Stimulated activated naive CD4-positive, alpha-beta T cell treated with Interleukin-2 at 50 U/mL for 16 hours (primary cell): ENCODE measurements around the gene C2CD4D.
"Not testable (repeated sequence)": the region's sequence is repeated elsewhere in the genome, so short reads cannot be mapped to it uniquely, and the experiment has no call there.

ENCODE experiments used
- DNase-seq: peaks from one replicate; lab custom pipeline; 2025; lab: John Stamatoyannopoulos, UW

C2CD4D gene

DNA sequence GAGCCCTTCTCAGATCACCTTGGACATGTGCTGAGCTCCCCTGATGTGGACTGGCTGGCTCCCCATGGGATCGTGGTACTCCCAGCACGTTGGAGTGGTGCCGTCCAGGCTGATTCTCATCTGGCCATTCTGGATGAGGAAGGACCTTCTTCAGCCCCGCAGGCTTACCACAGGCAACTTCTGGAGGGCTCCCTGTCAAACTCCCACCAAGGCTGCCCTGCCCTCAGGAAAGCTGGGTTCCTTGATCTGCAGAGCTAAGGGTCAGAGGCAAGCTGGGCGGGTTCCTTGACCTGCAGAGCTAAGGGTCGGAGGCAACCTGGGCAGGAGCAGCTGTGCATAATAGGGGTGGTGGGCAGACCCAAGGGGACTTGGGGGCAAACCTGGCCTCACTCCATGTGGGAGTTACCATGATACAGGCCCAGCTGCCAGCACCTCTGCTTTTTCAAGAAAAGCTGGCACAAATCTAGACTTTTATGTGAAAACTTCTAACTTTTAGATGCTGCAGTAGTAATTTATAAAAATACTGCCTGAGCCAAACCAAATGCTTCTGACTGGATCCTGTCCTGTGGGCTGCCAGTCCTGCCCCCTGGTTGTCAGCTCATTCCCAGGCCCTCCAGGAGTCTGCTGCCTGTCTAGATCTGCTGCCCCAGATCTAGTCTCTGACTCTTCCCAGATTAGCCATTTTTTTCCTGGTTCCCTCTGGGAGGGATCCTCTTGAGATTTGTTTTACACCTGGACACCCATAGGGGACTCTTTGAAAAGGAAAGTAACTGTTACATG is 19.5 kb upstream of the C2CD4D start:
- no peak for DNase-seq

DNA sequence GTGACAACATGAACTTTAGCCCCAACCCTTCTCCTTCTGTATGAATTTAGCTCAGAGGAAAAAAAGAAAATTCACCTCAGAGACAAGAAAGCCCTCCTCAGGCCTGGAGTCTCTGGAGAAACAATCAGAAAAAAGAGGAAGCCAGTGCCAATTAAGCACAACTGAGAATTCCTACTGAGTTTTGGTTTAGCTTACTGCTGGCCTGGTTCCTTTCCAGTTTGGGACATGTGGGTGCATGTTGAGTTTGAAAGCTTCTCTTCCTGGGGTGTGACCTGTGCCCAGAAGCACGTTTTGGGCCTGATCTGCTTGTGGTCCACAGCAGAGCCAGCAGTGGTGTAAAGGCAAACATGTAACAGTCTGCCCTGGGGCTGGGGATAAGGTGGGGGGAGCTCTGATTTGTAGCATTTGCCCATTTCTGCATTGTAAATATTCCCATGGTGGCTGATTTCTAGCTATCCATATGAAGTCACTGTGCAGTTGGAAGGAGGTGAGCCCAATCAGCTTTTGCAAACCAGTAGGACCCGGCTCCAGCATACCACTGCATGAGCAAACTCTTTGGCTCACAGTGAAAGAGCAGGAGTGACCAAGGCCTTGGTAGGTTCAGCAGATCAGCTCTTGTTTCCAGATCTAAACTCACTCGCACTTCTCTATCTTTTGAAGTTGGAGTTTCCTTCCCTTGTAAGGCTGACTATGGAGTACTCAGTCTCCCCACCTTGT is 18.6 kb upstream of the C2CD4D start:
- no peak for DNase-seq

- DNase-seq = no peak
Measured at GRCh38 chr1:151855933-151856332, 16.3 kb upstream of the C2CD4D start.

GRCh38 chr1:151855516-151855915 is 15.9 kb upstream of the C2CD4D start:
- not testable (repeated sequence) for DNase-seq

- DNase-seq = no peak
Measured at GRCh38 chr1:151854658-151855057, 15.0 kb upstream of the C2CD4D start.

DNA sequence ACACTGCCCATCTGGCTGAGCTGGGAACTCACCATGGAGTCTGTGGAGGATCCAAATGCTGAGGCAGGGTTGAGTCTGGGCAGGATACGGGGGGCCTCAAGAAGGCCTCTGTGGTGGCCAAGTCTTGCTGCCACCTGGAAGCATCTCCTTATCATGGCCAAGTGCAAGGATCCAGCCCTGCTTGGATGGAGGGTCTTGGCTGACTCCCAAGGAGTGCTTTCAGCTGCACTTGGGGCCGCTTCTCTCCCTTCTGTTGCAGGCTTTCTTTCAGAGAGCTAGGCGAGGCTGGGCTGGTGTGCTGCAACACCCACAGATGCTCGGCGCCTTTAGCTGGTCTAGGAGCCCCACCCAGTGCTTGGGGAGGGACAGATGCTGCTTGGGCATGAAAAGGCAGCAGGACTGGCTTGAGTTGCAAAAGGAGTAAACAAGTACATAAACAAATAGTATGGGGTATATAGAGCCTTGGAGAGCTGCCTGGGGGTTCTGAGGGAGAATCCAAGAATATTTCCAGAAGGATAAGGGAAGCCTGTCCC is 13.9 kb upstream of the C2CD4D start, which contains the start of gene THEM5:
THEM5 (minus strand) TSS at position 302 of the 533 bp plus-strand sequence; CDS start at position 155, 147 bp downstream.
- no peak for DNase-seq

DNA sequence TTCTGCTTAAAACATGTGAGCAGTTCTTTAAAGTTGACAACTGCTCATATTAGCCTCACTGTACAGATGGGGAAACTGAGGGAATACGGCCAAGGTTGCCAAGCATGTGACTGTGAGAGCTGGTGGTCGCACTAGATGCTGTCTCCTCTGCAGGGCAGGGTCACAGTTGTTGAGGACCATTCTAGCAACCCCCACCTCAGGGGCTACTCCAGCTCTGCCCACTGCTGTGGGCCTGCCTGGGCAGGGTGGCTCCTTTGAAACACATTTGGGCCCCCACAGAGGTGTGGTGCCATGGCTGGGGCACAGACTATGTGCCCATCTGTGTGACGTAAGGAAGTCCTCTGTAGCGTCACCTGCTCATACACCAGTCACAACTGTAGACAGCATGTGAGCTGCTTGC is 13.1 kb upstream of the C2CD4D start:
- DNase-seq = no peak

DNA sequence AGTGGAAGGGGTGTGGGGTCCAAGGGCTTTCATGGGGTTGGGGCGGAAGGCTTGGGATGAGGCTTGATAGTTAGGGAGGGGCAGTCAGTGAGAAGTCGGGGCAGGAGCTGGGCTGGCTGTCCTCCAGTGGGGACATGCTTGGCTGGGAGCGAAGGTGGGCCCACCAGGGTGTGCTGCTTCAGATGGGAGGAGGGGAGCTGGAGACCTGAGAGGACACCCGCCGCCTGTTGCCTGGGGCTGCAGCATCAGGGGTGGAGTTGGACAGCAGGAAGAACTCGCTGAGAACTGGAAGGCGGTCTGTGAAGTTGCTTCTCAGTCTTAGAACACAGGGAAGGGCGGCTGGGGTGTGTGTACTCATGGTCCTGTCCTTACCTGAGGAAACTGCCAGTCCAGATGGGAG is 12.3 kb upstream of the C2CD4D start:
- DNase-seq = no peak

DNA sequence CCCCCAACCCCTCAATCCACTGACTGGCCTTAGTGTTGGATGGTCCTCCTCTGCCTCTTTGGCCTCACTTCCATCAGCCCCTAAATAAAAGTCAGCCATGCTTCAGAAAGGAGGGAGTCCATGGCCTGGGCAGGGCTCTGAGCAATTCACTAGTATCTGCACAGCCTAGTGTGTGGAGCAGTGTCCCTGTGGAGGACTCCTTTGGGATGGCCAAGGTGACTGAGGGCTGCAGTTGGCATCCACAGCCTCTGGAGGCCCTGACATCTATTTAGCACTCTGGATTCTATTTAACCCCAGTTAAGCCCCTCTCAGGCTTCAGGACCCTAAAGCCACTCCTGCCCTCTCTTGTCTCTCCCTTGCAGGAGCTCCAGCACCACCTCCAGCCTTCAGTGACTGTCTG is 10.3 kb upstream of the C2CD4D start:
- DNase-seq = no peak

DNA sequence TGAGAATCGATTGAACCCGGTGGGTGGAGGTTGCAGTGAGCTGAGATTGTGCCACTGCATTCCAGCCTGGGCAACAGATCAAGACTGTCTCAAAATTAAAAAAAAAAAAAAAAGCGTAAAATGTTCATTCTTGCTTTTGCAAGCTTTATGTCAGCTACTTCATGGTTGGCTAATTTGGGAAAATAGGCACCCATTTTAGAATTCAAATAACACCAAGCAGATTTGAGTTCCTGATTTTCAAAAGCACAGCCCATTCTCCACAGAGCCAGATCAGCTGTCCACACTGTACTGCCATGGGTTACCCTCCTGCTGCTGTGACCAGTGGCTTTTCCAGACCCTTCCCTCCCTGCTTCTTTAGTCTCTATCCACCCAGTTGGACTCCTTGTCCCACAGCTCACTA is 9.5 kb upstream of the C2CD4D start:
- no peak for DNase-seq

- DNase-seq = no peak
Measured at GRCh38 chr1:151847867-151848596, 8.4 kb upstream of the C2CD4D start.

DNA sequence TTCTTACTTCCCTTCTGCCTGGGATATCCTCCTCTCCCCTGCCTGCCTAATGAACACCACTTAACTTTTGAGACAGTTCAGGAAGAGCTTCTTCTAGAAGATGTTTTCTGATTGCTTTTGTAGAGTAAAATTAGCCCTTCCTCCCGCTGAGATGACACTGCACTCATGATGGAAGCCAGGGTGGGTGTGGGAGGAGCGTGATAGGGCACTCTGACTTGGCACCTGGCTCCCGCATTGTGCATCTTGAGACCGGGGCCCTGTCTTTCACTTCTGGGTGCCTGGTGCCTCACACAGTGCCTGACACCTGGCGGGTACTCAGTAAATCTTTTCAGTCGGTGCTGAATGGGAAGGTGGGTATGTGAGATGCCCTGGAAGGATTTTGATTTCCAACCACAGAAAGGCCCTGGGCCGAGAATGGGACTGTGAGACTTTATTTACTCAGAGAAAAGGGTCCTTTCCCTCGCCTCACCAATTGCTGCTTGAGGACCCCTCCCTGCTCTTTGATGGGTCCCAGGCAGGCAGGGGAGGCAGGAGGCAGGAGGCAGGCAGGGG is 7.1 kb upstream of the C2CD4D start:
- no peak for DNase-seq

- no peak for DNase-seq
Measured at GRCh38 chr1:151846062-151846568, 6.5 kb upstream of the C2CD4D start.

- DNase-seq = no peak
Measured at GRCh38 chr1:151843398-151843797, 3.8 kb upstream of the C2CD4D start.

DNA sequence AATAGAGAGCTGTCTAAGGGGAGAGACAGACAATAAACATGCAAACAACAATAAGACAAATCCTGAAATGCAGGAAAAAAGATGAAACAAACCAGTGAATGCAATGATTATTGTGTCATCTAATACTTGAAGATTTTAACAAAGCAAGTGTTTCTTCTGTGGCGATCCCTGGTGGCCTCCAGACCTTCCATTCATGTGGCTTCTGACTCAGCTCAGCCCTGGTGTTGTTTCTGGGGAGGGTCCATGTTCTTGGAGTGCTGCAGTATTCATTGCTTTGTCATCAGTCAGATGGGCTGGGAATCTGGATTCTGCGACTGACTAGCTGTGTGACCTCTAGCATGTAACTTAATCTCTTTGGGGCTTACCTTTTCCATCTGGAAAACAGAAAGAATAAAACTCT is 1.5 kb upstream of the C2CD4D start:
- no peak for DNase-seq

DNA sequence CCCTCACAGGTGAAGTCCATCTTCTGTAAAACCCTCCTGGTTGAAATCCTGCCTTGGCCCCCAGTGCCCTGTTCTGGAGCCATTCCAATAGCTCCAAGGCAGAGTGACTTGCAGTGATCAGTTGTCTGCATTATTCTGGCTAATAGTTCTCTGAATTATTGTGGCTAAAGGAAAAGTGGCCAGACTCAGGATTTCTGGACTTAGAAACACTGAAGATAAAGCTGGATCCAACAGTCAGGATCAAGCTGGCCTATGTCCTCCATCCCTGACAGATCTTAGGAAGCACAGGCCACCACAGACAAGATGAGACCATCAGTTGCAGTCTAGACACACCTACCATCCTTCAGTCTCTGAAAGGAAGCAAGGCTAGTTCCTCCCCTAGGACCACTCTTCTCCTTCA is 801 bp upstream of the C2CD4D start:
- DNase-seq = no peak

GRCh38 chr1:151839082-151839412 is 573 bp downstream of the C2CD4D start:
- no peak for DNase-seq

- peak; percentile 51 for DNase-seq
Measured at GRCh38 chr1:151838222-151839081, 1.2 kb downstream of the C2CD4D start.

DNA sequence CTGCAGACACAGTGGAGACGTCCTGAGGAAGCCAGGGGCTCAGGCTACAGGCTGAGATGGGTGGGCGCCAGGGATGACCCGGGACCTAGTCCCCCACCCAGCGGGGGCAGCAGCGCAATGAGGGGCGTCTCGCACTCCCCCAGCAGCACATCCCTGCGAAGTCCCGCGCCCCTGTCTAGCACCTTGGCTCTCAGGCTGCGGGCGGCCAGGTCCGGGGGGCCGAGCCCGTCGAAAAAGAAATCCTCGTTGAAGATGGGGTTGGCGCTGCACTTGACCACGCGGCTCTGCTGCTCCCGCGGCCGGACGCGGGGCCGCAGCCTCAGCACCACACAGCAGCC is 1.8 kb downstream of the C2CD4D start:
- no peak for DNase-seq

- DNase-seq = peak; percentile 30
Measured at GRCh38 chr1:151837197-151837596, 2.4 kb downstream of the C2CD4D start.

GRCh38 chr1:151835596-151835995 is 4.0 kb downstream of the C2CD4D start:
- no peak for DNase-seq
